ENCODE data around the gene MVB12A.

Gene MVB12A

GRCh38 chr19:17394891-17395415 lies 24.9 kb upstream of the MVB12A start:
- Histone ChIP-seq H3K4me3 (IDR thresholded peaks at IDR 0.05; ENCODE audit: insufficient read depth, low read depth, low read length) (no peak overlapping the region), H3K27me3 (ENCODE audit: insufficient read depth, low read depth) (peaks cover 3% of the 10 kb centered on the region; the same call in 1 of the 2 replicates), H3K4me2 (no peak overlapping the region), H3K36me3 (ENCODE audit: insufficient read depth) (no peaks in the 10 kb centered on the region), H3K4me1 (ENCODE audit: low read depth, poor library complexity, severe bottlenecking) (peaks cover 24% of the 10 kb centered on the region), H4K20me1 (ENCODE audit: insufficient read depth) (no peaks in the 10 kb centered on the region), H3K27ac (no peak overlapping the region), H3K9ac (no peak overlapping the region), H3K79me2 (ENCODE audit: insufficient read depth, low read depth) (no peaks in the 10 kb centered on the region), H2AFZ (ENCODE audit: low read depth) (no peak overlapping the region)
- no peak for TF ChIP-seq CTCF (conservative IDR thresholded peaks at IDR 0.05; ENCODE audit: low read depth, low read length)

- H3K27me3 ChIP-seq (ENCODE audit: insufficient read depth, low read depth), result no peaks in the 10 kb centered on the region
- no peak overlapping the region for H3K27ac ChIP-seq
- H3K4me2 ChIP-seq, result no peak overlapping the region
- no peak overlapping the region for H3K4me3 ChIP-seq (IDR thresholded peaks at IDR 0.05; ENCODE audit: insufficient read depth, low read depth, low read length)
- 0 out of 2 replicates have a peak, but pooled peaks cover 7% of the 10 kb centered on the region for H4K20me1 ChIP-seq (ENCODE audit: insufficient read depth)
- no peaks in the 10 kb centered on the region for H3K36me3 ChIP-seq (ENCODE audit: insufficient read depth)
- H3K79me2 ChIP-seq (ENCODE audit: insufficient read depth, low read depth), result peaks cover 18% of the 10 kb centered on the region
- H3K9ac ChIP-seq, result no peak overlapping the region
- H2AFZ ChIP-seq (ENCODE audit: low read depth), result no peak overlapping the region
- H3K4me1 ChIP-seq (ENCODE audit: low read depth, poor library complexity, severe bottlenecking), result peaks cover 7% of the 10 kb centered on the region
- TF ChIP-seq CTCF (conservative IDR thresholded peaks at IDR 0.05; ENCODE audit: low read depth, low read length), result no peak
These were observed 20.8 kb upstream of the MVB12A start for GRCh38 chr19:17398902-17399527.

- Histone ChIP-seq H3K27me3 (ENCODE audit: insufficient read depth, low read depth) (no peaks in the 10 kb centered on the region), H3K79me2 (ENCODE audit: insufficient read depth, low read depth) (peaks cover 32% of the 10 kb centered on the region), H2AFZ (ENCODE audit: low read depth) (no peak overlapping the region), H3K36me3 (ENCODE audit: insufficient read depth) (no peaks in the 10 kb centered on the region), H4K20me1 (ENCODE audit: insufficient read depth) (0 out of 2 replicates have a peak, but pooled peaks cover 7% of the 10 kb centered on the region), H3K4me1 (ENCODE audit: low read depth, poor library complexity, severe bottlenecking) (peaks cover 17% of the 10 kb centered on the region), H3K9ac (no peak overlapping the region), H3K4me3 (IDR thresholded peaks at IDR 0.05; ENCODE audit: insufficient read depth, low read depth, low read length) (no peak overlapping the region), H3K27ac (no peak overlapping the region), H3K4me2 (no peak overlapping the region)
- no peak for TF ChIP-seq CTCF (conservative IDR thresholded peaks at IDR 0.05; ENCODE audit: low read depth, low read length)
These were observed 18.2 kb upstream of the MVB12A start for GRCh38 chr19:17401628-17402027.

GRCh38 chr19:17402982-17403855 lies 16.6 kb upstream of the MVB12A start:
- Histone ChIP-seq H2AFZ (ENCODE audit: low read depth) (no peak overlapping the region), H3K4me3 (IDR thresholded peaks at IDR 0.05; ENCODE audit: insufficient read depth, low read depth, low read length) (no peak overlapping the region), H3K79me2 (ENCODE audit: insufficient read depth, low read depth) (peaks cover 32% of the 10 kb centered on the region), H3K4me2 (peak overlapping the region; percentile 81), H3K9ac (no peak overlapping the region), H3K36me3 (ENCODE audit: insufficient read depth) (no peaks in the 10 kb centered on the region), H4K20me1 (ENCODE audit: insufficient read depth) (0 out of 2 replicates have a peak, but pooled peaks cover 7% of the 10 kb centered on the region), H3K27ac (peak overlapping the region; percentile 14; the same call in 1 of the 2 replicates), H3K4me1 (ENCODE audit: low read depth, poor library complexity, severe bottlenecking) (peaks cover 33% of the 10 kb centered on the region), H3K27me3 (ENCODE audit: insufficient read depth, low read depth) (no peaks in the 10 kb centered on the region)
- no peak for TF ChIP-seq CTCF (conservative IDR thresholded peaks at IDR 0.05; ENCODE audit: low read depth, low read length)
